HG03108 (cell line): ENCODE data around the gene AP3S2.
A peak's percentile ranks its signal among the peaks of the same experiment; 100 is the strongest.
"Not testable (repeated sequence)": the region's sequence is repeated elsewhere in the genome, so short reads cannot be mapped to it uniquely, and the experiment has no call there.

Experiments
- ATAC-seq: cut with Tn5 transposase; IDR thresholded peaks from one replicate; pipeline ENCODE4 v1.9.1; 2021; ENCODE audit warnings: moderate library complexity; ENCODE audit not compliant: unreplicated experiment

Gene AP3S2

DNA sequence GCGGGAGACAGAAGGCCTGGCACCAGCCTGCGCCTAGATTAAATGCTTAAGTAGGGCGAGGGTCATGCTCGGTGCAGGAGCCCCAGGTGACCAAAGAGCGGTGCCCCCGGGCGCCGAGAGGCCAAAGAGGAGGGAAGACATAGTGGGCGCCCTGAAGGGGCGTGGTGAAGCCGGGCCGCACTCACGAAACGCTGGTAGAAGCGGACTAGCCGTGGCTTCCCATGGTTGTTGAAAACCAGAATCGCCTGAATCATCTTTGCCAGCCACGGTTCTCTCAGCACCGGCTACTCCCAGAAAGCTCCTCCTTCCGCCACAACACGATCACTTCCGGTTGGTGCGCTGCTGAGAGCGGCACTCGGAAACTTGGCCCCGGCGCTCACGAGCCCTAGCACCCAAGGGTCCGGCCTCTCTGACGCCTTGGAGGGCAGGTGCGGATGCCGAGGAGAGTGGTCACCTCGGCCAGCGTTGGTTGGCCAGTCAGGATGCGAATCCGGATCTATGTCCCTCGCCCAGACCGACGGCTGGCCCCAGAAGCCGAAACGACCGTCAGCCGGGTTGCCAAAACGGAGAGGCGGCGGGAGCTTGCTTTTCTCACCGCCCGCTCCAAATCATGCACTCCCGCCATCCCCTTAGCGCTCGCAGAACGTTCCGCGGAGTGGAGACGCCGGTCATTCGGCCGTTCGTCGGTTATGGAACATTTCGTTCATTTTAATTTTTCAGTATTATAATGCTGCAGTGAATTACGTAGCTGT, at the start of gene AP3S2:
Gene AP3S2 (minus strand): TSS at position 299 of the 752 bp plus-strand sequence. CDS start 45 bp downstream, at position 254.
- ATAC-seq = peak; percentile 89

DNA sequence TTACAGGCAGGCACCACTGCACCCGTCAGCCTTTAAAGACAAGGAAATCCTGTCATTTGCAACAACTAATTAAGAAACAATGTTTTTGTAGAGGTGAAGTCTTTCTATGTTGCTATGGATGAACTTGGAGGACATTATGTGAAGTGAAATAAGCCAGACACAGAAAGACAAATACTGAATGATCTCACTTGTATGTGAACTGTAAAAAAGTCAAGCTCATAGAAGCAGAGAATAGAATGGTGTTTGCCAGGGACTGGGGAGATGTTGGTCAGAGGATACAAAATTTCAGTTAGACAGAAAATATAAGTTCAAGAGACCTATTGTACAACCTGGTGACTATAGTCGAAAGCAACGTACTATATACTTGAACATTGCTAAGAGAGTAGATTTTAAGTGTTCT, 46.1 kb upstream of the AP3S2 start:
- ATAC-seq = no peak

DNA sequence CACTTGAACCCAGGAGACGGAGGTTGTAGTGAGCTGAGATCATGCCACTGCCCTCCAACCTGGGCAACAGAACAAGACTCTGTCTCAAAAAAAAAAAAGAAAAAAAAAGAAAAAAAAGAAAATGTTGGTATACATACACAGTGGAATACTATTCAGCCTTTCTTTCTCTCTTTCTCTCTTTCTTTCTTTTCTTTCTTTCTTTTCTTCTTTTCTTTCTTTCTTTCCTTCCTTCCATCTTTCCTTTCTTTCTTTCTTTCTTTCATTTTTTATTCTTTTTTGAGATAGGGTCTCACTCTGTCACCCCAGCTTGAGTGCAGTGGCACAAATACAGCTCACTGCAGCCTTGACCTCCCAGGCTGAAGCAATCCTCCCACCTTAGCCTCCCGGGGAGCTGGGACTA, 45.6 kb upstream of the AP3S2 start:
- ATAC-seq = not testable (repeated sequence)

DNA sequence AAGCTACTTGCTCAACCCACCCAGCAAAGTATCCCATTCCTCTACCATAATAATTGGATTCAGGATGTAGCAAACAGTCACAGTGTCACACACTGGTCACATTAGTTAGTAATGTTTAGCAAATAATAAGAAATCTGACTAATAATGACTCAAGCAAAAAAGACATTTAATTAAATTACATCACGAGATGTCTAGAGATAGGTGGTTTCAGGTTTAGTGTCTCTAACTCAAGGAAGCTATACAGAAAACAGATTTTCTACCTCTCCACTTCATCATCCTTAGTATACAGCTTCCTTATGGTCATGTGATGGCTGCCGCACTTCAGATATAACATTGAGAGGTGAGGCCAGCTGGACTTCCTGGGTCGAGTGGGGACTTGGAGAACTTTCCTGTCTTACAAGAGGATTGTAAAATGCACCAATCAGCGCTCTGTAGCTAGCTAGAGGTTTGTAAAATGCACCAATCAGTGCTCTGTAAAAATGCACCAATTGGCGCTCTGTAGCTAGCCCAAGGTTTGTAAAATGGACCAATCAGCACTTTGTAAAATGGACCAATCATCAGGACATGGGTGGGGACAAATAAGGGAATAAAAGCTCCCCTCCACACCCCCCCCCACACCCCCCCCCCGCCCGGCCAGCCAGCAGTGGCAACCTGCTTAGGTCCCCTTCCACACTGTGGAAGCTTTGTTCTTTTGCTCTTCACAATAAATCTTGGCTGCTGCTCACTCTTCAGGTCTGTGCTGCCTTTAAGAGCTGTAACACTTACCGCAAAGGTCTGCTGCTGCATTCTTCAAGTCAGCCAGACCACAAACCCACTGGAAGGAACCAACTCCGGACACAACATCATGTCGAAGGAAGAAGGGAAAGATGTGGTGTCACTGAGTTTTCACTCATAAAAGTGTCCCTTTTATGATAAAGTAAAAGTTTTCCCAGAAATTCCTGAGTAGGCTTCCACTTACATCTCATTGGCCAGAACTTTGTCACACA, 43.9 kb upstream of the AP3S2 start:
- ATAC-seq = no peak

DNA sequence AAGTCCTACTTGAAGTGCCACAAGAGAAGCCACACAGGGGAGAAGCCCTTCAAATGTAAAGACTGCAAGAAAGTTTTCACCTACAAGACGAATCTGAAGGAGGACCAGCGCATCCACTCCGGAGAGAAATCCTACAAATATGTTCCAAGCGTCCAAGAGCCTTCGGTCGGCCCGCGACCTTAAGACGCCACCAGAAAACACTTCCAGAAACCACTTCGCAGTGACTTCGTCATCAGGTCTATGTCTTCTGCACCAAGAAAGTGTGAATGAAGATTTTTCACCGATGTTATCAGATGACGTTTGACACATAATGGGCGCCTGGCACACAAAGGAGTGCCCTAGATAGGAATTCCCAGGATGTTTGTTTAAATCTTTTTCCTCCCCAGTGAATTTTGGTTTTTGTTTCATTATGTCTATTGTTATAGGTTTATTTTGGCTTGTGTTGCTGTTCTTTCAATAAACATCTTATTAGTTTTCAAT, 43.0 kb upstream of the AP3S2 start:
- no peak for ATAC-seq

GRCh38 chr15:89936051-89936785, 42.4 kb upstream of the AP3S2 start:
- ATAC-seq = no peak

- no peak for ATAC-seq
These were observed 39.1 kb upstream of the AP3S2 start for GRCh38 chr15:89932880-89933279.

DNA sequence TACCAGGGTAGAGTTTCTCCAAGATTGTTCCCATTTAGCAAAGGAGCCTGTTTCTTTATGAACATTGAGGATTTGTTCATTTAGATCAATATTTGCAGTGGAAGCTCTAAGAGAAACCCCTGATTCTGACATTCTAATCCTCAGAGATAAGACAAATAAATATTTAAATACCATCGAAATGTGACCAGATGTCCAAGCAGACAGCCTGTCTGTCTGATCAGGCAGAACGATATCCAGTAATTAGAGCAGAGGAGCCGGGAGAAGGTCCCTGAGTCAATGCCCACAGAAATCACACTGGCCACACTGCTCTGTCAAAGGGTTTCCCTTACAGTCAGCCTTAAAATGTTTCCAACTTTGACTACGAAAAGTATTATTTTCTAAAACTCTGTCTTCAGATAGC, 34.6 kb upstream of the AP3S2 start:
- ATAC-seq = no peak

DNA sequence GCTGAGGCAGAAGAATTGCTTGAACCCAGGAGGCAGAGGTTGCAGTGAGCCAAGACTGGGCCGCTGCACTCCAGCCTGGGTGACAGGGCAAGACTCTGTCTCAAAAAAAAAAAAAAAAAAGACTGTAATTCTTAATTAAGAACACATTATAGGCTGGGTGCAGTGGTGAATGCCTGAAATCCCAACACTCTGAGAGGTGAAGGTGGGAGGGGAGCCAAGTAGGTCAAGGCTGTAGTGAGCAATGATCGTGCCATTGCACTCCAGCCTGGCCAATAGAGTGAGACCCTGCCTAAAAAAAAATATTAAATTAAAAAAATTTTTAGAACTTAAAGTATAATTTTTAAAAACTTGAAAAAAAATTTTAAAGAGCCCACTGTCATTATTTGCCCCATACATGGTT, 32.4 kb upstream of the AP3S2 start:
- ATAC-seq = no peak

DNA sequence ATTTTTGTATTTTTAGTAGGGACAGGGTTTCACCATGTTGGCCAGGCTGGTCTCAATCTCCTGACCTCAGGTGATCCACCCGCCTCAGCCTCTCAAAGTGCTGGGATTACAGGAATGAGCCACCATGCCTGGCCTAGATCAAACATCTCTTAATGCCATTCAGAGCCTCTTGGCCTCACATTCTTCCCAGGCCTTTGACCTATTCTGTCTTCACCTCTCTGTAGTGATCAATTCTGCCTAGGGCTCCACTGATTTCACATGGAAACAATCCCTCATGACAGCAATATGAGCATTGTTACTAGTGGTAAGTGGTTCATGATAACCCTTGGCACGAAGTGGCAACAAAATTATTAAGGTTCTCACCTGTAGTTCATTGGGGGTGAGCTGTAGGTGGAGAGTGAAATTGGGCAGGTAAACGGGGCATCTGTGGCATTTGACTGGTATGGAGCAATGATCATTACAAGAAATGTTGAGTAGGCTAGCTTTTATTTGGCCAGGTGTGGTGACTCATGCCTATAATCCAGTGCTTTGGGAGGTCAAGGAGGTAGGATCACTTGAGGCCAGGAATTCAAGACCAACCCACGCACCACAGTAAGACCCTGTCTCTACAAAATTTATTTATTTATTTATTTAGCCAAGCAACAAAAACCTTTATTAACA, 23.8 kb upstream of the AP3S2 start:
- ATAC-seq = no peak

DNA sequence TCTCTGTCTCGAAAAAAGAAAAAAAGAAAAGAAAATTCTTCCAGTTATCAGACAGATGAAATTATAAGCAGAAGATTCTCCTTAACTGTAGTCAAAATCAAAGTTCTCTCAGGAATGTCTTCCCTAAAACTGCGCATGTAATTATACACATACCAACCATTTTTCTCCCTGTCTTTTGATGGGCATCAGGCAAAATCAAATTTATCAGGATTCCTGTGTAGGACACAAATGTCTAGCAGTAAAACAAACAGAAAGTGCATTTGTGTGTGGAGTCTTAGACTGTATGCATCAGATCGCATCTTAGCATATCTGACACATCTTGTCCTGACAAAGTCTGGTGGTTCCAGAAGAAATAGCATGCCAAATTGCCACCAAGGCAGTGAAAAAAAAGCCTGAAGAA, 22.9 kb upstream of the AP3S2 start:
- no peak for ATAC-seq

DNA sequence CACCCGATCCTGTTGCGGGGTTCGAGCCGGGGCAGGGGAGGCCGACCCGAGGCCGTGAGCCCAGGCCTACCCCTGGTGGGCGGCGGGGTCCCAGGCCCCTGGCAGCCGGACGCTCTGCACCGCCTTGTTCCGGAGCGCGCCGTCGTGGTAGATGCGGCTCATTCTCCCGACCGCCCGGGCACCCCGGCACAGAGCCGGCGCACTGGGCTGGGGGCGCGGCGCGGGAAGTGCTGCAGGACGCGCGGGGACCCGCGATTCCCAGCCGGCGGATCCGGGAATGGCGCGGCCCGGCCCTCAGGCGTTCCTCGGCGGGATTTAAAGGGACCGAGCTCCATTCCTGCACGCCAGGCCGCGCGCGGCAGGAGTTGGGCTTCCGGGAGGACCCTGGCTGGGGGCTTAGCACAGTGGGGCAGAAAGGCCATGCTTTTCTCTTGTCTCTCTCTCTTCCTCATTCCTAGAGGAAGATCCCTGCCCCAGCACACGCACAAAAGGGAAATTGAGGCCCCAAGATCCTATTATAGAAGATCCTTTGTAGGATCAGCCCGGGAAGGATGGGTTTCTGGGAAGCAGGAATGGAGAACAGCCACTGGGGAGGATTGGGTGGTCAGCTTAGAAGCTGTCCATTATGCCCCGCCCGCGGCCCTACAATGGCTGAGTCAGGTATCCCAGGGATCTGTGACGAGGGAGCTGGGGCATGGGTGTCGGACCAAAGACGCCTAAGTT, 19.0 kb upstream of the AP3S2 start, which contains the start of gene ARPIN:
Gene ARPIN (minus strand): TSS at position 279 of the 723 bp plus-strand sequence. CDS start 117 bp downstream, at position 162.
- ATAC-seq = no peak

- no peak for ATAC-seq
These were observed 18.4 kb upstream of the AP3S2 start for GRCh38 chr15:89912145-89912673.

DNA sequence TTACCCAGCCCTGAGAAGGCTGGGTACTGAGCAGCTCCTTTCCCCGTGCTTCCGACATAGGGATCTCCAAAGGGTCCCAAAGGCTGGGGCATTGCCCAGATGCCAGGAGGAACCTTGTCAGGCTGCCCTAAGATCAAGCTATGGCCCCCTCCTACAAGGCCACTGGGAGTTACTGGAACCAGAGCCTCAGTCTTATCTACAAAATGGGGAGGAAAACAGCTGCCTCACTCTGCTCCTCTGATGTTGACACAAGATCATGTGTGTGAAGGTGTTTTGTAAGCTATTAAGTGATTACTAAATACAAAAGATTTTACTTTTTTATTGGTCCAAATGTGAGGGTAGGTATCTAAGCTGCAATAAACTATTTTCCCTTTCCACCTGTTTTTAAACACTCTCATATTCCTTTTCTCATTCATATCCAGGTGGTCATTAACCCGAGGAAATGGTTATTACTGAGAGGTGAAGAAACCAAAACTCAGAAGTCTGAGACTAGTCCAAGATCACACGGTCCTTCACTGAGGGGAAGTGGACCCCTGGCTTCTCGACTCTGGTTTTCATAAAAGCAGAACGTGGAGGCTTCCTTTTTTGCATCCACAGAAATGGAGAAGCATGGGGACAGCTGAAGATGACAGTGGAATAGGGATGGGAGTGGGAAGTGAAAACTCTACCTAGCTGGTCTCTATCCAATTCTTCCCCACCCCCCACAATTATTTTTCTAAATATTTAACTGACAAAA, 17.3 kb upstream of the AP3S2 start:
- no peak for ATAC-seq

DNA sequence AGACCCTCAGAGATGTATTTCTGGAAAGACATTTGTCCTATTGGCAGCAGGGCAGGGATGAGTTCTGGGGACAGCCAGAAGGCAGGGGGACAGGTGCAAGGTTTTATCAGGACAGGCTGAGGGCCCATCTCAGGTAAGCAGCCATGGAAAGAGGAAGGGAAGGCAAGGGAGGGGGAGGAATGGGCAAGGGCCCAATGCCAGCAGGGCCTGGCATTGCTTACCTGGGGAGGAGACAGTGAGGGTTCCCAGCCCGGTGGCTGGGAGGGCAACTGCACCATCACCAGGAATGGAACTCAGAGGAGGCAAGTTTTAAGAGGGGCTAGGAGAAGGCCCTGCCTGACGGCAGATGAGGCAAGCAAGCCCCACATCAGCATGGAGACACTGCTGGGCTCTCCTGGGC, 15.8 kb upstream of the AP3S2 start:
- no peak for ATAC-seq

GRCh38 chr15:89908226-89908625, 14.4 kb upstream of the AP3S2 start:
- ATAC-seq = no peak

GRCh38 chr15:89907289-89907688, 13.5 kb upstream of the AP3S2 start:
- ATAC-seq = no peak

DNA sequence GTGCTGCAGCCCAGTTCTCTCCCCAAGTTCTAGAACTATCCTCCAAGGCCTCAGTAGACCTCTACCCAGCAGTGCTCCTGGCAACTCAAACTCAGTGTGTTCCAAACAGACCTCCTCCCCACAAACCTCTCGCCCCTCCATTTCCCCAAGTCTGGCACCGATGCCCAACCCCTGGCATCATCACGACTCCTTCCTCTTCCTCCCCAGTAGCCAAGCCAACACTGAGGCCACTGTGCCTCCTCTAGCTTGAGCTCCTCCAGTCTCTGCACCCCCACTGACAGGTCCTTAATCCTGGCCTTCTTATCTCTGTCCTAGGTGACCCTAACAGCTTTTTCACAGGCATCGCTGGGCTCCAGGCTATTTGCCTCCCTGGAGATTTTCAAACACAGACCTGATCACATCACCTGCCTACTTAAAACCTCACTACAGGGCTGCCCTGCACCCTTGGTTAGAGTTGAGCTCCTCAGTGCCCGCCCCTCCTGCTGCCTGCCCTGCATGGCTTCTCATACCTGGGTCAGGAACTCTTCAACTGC, 12.1 kb upstream of the AP3S2 start:
- no peak for ATAC-seq

DNA sequence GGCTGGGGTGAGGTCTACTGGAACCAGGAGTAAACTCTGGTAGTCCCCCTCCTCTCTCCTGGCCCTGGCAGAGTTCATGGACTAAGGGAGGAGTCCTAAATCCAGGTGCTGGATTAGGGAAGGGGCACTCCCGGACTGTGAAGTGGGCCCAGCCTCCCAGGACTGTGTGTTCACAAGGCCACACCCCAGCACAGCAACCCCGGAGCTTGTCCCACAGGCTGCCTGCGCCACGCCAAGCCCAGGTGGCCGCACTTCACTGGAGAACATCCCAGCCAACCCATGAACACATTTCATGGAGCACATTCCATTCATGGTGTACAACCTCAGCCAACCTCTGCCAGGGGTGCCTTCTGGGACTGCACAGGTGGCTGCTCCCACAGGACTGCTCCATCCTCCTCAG, 10.7 kb upstream of the AP3S2 start:
- ATAC-seq = no peak
